Dermis microvascular lymphatic vessel endothelial cell (primary cell): ENCODE results near the gene RENBP. TPM values are rescaled to one million over a fixed set of nuclear protein-coding genes. Genes with fewer than 3 reads are reported as not detected.

Source experiments
- DNase-seq, 2 donors: peaks; one replicate each; pipeline versions ENCODE4 v3.0.0 to v3.0.0-alpha.2; 2010; ENCODE audit warnings: low read depth in 2 of 2
- total RNA-seq: library from RNA; depleted of rRNA; stranded (reverse); fragments of >200 nt; gene quantifications from 2 replicates; pipeline ENCODE4 v1.2.1, GENCODE V29; 2014

Gene RENBP
- total RNA-seq, 1 donor from 2014 or later = 10.1 TPM

DNA sequence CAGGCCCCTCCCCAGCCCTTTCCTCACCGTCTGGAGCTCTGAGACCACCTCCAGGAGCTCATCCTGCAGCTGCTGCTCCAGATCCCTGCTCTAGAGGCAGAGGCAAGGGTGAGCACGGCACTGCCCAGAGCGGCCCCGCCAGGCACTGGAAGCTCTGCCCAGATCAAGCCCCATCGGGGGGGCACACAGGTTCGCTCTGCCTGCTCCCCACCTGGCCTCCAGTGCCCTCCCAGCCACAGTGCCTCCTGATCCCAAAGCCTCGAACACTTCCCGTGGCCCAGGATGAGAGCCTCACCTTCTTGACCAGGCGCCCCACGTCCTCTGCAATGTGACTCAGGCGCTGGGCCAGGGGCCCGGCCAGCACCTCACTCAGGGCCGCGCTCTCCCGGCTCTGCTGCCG is 23.4 kb downstream of the RENBP start:
- no peak for DNase-seq

GRCh38 chrX:153920546-153920945 is 23.9 kb downstream of the RENBP start:
- DNase-seq = no peak

DNA sequence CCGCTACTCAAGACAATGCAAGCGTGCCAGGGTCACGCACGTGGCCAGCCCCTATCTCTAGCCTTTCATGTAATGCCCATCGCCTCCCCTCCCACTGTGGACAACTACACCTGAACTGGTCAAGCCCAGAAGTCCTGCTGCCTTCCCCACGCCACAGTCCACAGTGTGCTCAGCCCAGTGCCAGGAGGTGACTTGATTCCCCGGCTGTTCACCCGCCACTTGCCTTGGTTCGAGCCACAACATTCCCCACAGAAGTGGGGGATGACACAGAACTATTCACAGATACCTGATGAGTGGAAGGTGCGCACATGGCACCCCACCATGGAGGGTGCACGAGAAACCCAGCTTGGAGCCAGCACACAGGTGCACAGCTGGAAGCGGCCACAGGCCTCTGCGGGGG is 25.2 kb downstream of the RENBP start:
- DNase-seq = no peak

DNA sequence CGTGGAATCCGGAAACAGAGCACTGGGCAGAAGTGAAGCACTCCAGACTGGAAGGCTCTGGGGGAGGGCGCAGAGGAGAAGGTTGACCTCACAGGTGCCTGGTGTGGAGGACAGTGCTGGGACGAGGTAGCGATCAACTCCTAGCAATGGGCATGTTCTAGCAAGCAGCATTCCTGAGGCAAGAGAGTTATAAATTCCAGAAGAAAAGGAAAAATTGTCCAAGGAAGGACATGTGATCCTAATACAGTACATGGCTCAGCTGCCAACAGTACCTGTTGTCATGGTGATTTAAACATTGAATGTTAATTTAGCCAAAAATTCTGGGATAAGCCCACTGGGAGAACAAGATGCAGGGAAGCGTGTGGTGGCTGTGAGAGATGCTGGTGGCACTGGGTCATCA is 26.6 kb downstream of the RENBP start:
- no peak for DNase-seq

- no peak for DNase-seq
These were observed 30.7 kb downstream of the RENBP start for GRCh38 chrX:153913701-153914100.

- no peak for DNase-seq
These were observed 31.2 kb downstream of the RENBP start for GRCh38 chrX:153913211-153913610.

DNA sequence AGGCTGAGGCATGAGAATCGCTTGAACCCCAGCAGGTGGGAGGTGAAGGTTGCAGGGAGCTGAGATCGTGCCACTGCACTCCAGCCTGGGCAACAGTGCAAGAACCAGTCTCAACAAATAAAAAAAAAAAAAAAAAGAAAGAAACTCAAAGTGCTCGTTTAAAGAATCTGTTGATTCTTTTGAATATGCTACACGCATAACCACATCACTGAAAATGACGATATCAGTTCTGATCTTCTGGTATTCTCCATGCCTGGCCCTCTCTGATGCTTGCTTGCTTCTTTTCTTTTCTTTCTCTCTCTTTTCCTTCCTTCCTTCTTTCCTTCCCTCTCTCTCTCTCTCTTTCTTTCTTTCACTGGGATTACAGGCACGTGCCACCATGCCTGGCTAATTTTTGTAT is 32.6 kb downstream of the RENBP start:
- no peak for DNase-seq

GRCh38 chrX:153910446-153910845 is 34.0 kb downstream of the RENBP start:
- no peak for DNase-seq

- no peak for DNase-seq
These were observed 34.5 kb downstream of the RENBP start for GRCh38 chrX:153909980-153910360.

DNA sequence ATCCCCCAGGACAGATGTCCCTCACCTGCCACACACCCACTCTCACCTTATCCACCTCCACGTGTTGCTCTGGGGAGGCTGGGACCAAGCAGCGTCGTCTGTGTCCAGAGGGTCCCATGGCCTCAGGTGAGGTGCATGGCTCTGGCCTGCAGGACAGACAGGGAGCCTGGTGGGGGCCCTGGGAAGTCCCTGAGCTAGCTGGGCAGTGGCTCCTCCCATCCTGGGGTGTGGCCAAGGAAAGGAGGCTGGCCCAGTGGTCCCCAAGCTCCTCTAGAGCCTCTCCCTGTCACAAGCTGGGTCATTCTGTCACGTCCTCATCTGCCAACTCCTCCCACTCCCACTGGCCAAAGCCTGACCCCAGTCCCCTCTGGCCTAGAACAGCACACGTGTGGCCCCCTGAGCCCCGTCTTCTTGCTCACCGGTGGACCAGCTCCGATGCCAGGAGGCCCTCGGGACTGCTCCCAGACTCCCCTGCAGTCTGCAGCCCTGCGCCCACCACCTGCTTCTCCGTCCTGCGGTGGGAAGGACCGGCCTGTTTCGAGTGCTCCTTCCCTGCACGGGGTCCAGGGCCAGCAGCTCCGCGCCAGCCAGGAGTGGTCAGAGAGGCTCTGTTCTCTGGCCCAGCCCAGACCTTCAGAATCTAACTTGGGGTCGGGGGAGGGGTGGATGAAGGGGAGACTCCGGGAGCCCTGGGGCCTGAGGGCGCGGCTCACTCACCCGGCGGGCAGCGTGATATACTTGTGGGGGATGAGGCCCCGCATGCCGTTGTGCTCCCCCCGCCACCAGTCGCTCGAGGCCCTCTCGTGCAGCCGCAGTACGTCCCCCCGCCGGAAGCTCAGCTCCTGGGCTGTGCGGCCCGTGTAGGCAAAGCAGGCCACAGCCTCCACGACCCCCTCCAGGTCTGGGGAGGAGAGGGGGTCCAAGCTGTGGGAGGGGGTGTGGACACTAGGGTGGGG is 35.1 kb downstream of the RENBP start:
- no peak for DNase-seq

DNA sequence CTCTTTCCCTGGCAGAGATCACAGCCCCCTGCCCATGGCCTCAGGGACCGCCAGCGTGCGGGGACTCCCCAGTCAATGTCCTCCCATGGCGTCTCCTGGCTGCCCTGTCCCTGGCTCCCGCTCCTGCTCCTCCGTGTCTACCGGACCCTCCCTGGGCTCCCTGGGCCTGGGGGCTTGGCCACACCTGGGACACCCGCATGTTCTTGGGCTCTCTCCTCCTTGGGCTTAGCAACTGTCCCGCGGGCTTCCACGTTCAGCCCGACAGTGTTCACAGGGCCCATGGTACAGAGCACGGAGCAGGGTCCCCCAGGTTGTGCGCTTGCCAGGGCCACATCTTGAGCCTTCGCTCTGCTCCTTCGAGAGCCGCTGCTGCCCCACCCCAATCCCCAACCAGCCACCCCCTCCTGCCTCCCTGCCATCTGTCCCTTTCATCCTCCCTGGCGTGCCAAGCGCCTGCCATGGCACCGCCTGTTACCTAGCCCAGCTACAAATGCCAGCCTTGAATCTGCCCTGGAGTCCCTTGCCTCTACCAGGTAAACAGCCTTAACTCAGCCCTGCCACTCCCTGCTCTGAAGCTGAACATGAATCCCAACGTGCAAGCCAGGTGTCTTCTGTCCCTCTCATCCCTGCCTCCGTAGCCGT is 36.1 kb downstream of the RENBP start:
- no peak for DNase-seq

DNA sequence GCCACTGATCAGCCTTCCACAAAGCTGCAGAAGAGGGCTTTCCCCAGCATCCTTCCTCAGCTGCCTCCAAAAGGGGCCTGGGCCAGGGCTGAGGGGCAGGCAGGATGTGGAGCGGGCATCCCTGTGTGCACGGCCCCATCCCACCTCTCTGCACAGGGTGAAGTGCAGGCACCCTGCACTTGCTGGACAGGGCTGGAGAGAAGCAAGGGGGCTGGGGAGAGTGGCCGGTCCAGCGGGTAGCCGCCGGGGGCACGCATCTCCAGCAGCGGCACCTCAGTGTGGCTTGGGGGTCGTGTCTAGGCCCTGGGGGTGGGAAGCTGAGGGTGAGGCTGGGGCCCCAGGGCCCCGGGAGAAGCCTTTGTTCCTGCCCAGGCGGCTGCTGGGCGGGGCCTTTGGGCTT is 37.0 kb downstream of the RENBP start:
- DNase-seq = no peak

- DNase-seq = no peak
These were observed 38.1 kb downstream of the RENBP start for GRCh38 chrX:153906126-153906917.

- no peak for DNase-seq
These were observed 38.9 kb downstream of the RENBP start for GRCh38 chrX:153905481-153906095.

GRCh38 chrX:153903991-153904957 is 40.2 kb downstream of the RENBP start, which contains the start of gene AVPR2:
Gene AVPR2 (plus strand): TSS chrX:153904673. CDS start chrX:153905146, 473 bp downstream.
- DNase-seq = no peak

- DNase-seq = no peak
These were observed 41.0 kb downstream of the RENBP start for GRCh38 chrX:153903238-153903980.

DNA sequence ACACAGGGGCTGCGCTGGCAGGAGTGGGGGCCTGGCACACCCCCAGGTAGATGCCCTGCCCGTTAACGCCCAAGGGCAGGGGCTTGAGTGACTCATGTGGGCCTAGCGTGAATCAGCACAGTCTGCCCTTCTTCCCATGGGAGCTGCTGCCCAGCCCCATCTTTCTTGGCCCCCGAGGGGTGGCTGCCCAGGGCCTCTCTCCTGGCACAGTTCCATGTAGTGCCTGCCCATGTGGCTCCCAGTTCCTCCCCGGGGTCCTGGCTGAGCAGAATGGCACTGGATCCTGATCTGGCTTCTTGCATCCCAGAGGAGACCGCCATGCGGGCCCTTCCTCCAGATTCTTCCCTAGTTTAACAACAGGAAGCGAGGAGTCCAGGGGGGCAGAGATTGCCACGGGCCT is 42.1 kb downstream of the RENBP start:
- DNase-seq = no peak

DNA sequence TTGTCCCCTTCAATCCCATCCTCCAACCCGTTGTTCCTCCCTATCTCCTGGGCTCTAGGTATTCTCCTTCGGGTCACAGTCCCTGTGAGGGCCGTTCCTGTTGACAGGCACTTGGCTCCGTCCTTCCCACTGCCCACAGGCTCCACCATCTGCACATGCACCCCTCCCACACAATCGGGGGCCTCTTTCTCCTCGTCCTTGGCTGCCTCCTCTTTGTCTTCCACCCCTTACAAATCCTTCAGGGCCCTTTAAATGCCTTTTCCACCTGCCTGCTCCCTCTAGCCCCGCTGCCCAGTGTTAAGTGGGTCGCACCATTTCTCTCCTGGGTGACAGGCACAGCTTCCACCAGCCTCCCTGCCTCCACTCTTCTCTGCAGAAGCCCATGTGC is 42.7 kb downstream of the RENBP start:
- no peak for DNase-seq
